Duodenal mucosa (tissue), 2 donors: ENCODE data around the gene DOCK1.

Experiments
- H3K27ac ChIP-seq: one replicate; pipeline ENCODE4 v1.7.0; 2013; ENCODE audit warnings: low read depth, low read length
- H3K27me3 ChIP-seq, 2 donors: one replicate each; pipeline ENCODE4 v1.7.0; 2013; ENCODE audit warnings: low read length in 2 of 2, control low read depth in 1 of 2; ENCODE audit not compliant: insufficient read depth in 2 of 2, control insufficient read depth in 1 of 2
- H3K36me3 ChIP-seq, 2 donors: one replicate each; pipeline ENCODE4 v1.7.0; 2013; ENCODE audit warnings: low read length in 2 of 2, control low read depth in 1 of 2; ENCODE audit not compliant: insufficient read depth in 2 of 2, control insufficient read depth in 1 of 2
- H3K4me1 ChIP-seq, 2 donors: one replicate each; pipeline ENCODE4 v1.7.0; 2013; ENCODE audit warnings: low read length in 2 of 2, control low read depth in 1 of 2; ENCODE audit not compliant: insufficient read depth in 2 of 2, control insufficient read depth in 1 of 2
- H3K4me3 ChIP-seq, 2 donors: one replicate each; pipeline ENCODE4 v1.7.0; 2013; ENCODE audit warnings: low read length in 2 of 2, low read depth in 1 of 2
- H3K9ac ChIP-seq, 2 donors: one replicate each; pipeline ENCODE4 v1.7.0; 2013; ENCODE audit warnings: low read length in 2 of 2, low read depth in 1 of 2
- H3K9me3 ChIP-seq, 2 donors: one replicate each; pipeline ENCODE4 v1.7.0; 2013; ENCODE audit warnings: low read length in 2 of 2, control low read depth in 1 of 2; ENCODE audit not compliant: control insufficient read depth in 1 of 2

The DOCK1 gene

GRCh38 chr10:127013691-127014473 lies 108.7 kb downstream of the DOCK1 start:
- H3K36me3 ChIP-seq: peaks cover 6 to 25% of the 10 kb centered on the region in 2 donors

GRCh38 chr10:127014671-127015070 lies 109.4 kb downstream of the DOCK1 start:
- H3K27ac ChIP-seq: no peak overlapping the region
- no peak overlapping the region for H3K9ac ChIP-seq
- H3K4me1 ChIP-seq: peaks cover 19 to 23% of the 10 kb centered on the region in 2 donors
- no peaks in the 10 kb centered on the region for H3K9me3 ChIP-seq
- H3K27me3 ChIP-seq: no peaks in the 10 kb centered on the region
- peaks cover 6 to 26% of the 10 kb centered on the region in 2 donors for H3K36me3 ChIP-seq
- H3K4me3 ChIP-seq: no peak overlapping the region

More at GRCh38 chr10:127013691-127014473, 108.7 kb downstream of the DOCK1 start:
- Histone ChIP-seq H3K9me3 (no peaks in the 10 kb centered on the region), H3K9ac (no peak overlapping the region), H3K27ac (peak overlapping the region; percentile 80), H3K27me3 (no peaks in the 10 kb centered on the region), H3K4me3 (no peak overlapping the region), H3K4me1 (peaks cover 19 to 28% of the 10 kb centered on the region in 2 donors)

GRCh38 chr10:127015373-127015772 lies 110.1 kb downstream of the DOCK1 start:
- peaks cover 19 to 23% of the 10 kb centered on the region in 2 donors for H3K4me1 ChIP-seq
- peaks cover 8 to 26% of the 10 kb centered on the region in 2 donors for H3K36me3 ChIP-seq
- H3K9ac ChIP-seq: no peak overlapping the region
- H3K9me3 ChIP-seq: no peaks in the 10 kb centered on the region
- no peaks in the 10 kb centered on the region for H3K27me3 ChIP-seq
- no peak overlapping the region for H3K27ac ChIP-seq
- H3K4me3 ChIP-seq: no peak overlapping the region

GRCh38 chr10:127016331-127016730 lies 111.1 kb downstream of the DOCK1 start:
- Histone ChIP-seq H3K4me1 (peaks cover 19 to 23% of the 10 kb centered on the region in 2 donors), H3K36me3 (peaks cover 7 to 24% of the 10 kb centered on the region in 2 donors), H3K9ac (no peak overlapping the region)

GRCh38 chr10:127017541-127018297 lies 112.5 kb downstream of the DOCK1 start:
- H3K4me1 ChIP-seq: peaks cover 6 to 15% of the 10 kb centered on the region in 2 donors
- H3K36me3 ChIP-seq: peaks cover 3 to 21% of the 10 kb centered on the region in 2 donors
- H3K27me3 ChIP-seq: no peaks in the 10 kb centered on the region
- H3K27ac ChIP-seq: no peak overlapping the region
- H3K9me3 ChIP-seq: no peaks in the 10 kb centered on the region
- H3K9ac ChIP-seq: no peak overlapping the region
- H3K4me3 ChIP-seq: no peak overlapping the region

More at GRCh38 chr10:127016331-127016730, 111.1 kb downstream of the DOCK1 start:
- Histone ChIP-seq H3K27me3 (no peaks in the 10 kb centered on the region), H3K27ac (no peak overlapping the region), H3K9me3 (no peaks in the 10 kb centered on the region), H3K4me3 (no peak overlapping the region)

- no peak overlapping the region for H3K9ac ChIP-seq
- H3K36me3 ChIP-seq: peaks cover 5 to 25% of the 10 kb centered on the region in 2 donors
- no peak overlapping the region for H3K4me3 ChIP-seq
- no peak overlapping the region for H3K27ac ChIP-seq
- no peaks in the 10 kb centered on the region for H3K9me3 ChIP-seq
- peaks cover 6 to 12% of the 10 kb centered on the region in 2 donors for H3K4me1 ChIP-seq
- no peaks in the 10 kb centered on the region for H3K27me3 ChIP-seq
Observed at GRCh38 chr10:127018298-127018650, 113.0 kb downstream of the DOCK1 start.

GRCh38 chr10:127018766-127019165 lies 113.5 kb downstream of the DOCK1 start:
- Histone ChIP-seq H3K9me3 (no peaks in the 10 kb centered on the region), H3K9ac (no peak overlapping the region), H3K27me3 (no peaks in the 10 kb centered on the region), H3K27ac (no peak overlapping the region), H3K4me3 (no peak overlapping the region), H3K4me1 (peaks cover 1 to 8% of the 10 kb centered on the region in 2 donors), H3K36me3 (peaks cover 7 to 28% of the 10 kb centered on the region in 2 donors)

- H3K27me3 ChIP-seq: no peaks in the 10 kb centered on the region
- H3K4me1 ChIP-seq: no peaks in the 10 kb centered on the region
- H3K9me3 ChIP-seq: no peaks in the 10 kb centered on the region
- H3K4me3 ChIP-seq: no peak overlapping the region
- H3K9ac ChIP-seq: no peak overlapping the region
- H3K36me3 ChIP-seq: peaks cover 16 to 37% of the 10 kb centered on the region in 2 donors
- H3K27ac ChIP-seq: no peak overlapping the region
Observed at GRCh38 chr10:127020260-127020659, 115.0 kb downstream of the DOCK1 start.

GRCh38 chr10:127021801-127022200 lies 116.6 kb downstream of the DOCK1 start:
- Histone ChIP-seq H3K4me3 (no peak overlapping the region), H3K4me1 (no peaks in the 10 kb centered on the region), H3K27me3 (no peaks in the 10 kb centered on the region), H3K36me3 (peaks cover 21 to 37% of the 10 kb centered on the region in 2 donors), H3K27ac (no peak overlapping the region), H3K9ac (no peak overlapping the region), H3K9me3 (no peaks in the 10 kb centered on the region)
